ENCODE data around the gene DDI1.

DDI1 gene

DNA sequence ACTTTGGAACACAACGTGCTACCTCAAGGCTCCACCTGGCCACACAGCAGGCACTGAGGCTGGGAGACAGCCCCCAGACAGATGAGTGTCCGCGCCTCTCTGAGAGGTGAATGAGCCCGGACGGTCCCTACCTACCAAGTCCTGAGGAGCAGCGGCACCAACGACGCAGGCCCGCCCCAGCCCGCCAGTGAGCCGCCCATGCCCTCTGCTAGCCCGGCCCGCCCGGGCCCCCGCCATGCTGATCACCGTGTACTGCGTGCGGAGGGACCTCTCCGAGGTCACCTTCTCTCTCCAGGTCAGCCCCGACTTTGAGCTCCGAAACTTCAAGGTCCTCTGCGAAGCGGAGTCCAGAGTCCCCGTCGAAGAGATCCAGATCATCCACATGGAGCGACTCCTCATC lies at the start of gene DDI1:
Gene DDI1 (plus strand): TSS at position 53 of the 400 bp plus-strand sequence. CDS start 183 bp downstream, at position 236.
- Mint-ChIP-seq H3K27me3 (no peaks in the 10 kb centered on the region), H3K27ac (ENCODE audit: low read depth) (no peak within 1 kb of the TSS), H3K4me1 (no peaks in the 10 kb centered on the region), H3K9me3 (no peaks in the 10 kb centered on the region), H3K4me3 (no peak within 1 kb of the TSS), H3K36me3 (ENCODE audit: insufficient read depth) (no peaks in the 10 kb centered on the region)
- ATAC-seq (replicated peaks; ENCODE audit: extremely low read depth, poor library complexity, severe bottlenecking) (no peak), DNase-seq (ENCODE audit: low spot score in 2 of 2) (no peak)

DNA sequence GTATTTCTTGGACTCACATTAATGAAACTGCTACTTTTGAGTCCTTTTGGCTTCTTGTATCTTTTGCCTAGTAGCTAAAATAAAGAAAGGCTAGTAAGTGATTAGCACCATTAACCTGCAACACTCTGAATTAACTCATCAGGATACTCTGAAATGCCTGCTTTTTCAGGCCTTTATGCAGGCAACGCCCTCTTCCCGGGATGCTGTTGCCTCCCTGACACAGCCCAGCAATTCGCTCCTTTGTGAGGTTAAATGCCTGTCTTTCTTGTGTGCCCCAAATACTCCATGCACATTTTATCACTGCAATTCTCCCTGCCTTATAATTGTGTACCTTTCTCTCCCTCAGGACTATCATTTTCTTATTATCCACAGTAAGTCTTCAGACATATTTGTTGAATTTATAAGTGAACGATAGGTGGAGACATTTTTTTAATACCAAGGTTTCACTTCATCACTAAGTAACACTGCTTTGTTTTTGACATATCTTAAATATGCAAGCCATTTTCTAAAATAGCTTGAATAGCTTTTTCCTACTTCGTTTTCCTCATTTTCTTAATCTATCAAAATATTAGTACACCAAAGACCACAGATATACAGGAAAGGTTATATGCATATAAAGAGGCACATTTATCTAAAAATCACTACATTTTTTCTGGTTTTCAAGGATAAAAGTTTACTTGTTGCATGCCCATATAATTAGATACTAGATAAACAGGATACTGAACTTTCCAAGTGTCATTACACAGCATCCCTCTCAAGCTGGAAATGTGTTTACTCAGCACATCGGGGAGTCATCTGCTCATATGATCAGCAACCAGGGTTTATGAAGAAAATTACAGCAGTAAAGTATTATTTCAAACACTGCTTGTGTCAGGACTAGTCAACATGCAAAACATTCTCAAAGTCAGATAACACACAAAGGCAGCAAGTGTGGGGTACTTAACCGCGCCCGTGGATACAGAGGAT lies 48.5 kb upstream of the DDI1 start:
- Mint-ChIP-seq H3K9me3 (no peaks in the 10 kb centered on the region), H3K27me3 (no peaks in the 10 kb centered on the region), H3K36me3 (ENCODE audit: insufficient read depth) (peaks cover 4% of the 10 kb centered on the region), H3K4me1 (no peaks in the 10 kb centered on the region), H3K4me3 (no peak overlapping the region), H3K27ac (ENCODE audit: low read depth) (no peak overlapping the region)
- DNase-seq (ENCODE audit: low spot score in 2 of 2) (no peak), ATAC-seq (replicated peaks; ENCODE audit: extremely low read depth, poor library complexity, severe bottlenecking) (no peak)

DNA sequence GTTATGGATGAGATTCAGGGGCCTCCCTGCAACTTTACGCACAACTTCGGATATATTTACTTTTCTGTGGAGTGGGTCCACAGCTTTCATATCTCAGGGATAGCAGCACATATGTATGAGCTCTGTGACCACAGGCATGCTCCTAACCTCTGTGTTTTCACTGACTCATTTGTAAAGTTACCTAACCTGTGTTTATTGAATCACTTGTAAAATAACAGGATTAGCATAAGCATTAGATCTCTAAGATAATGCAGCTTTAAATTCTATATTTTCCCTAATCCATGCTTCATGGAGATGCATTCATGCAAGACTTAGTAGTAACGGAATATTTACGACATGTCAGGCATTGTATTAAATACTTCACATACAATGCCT lies 47.9 kb upstream of the DDI1 start:
- no peaks in the 10 kb centered on the region for H3K4me1 Mint-ChIP-seq
- no peak overlapping the region for H3K4me3 Mint-ChIP-seq
- no peak for ATAC-seq (replicated peaks; ENCODE audit: extremely low read depth, poor library complexity, severe bottlenecking)
- H3K36me3 Mint-ChIP-seq (ENCODE audit: insufficient read depth): peaks cover 4% of the 10 kb centered on the region
- no peaks in the 10 kb centered on the region for H3K9me3 Mint-ChIP-seq
- H3K27me3 Mint-ChIP-seq: no peaks in the 10 kb centered on the region
- DNase-seq (ENCODE audit: low spot score in 2 of 2): no peak
- H3K27ac Mint-ChIP-seq (ENCODE audit: low read depth): no peak overlapping the region

DNA sequence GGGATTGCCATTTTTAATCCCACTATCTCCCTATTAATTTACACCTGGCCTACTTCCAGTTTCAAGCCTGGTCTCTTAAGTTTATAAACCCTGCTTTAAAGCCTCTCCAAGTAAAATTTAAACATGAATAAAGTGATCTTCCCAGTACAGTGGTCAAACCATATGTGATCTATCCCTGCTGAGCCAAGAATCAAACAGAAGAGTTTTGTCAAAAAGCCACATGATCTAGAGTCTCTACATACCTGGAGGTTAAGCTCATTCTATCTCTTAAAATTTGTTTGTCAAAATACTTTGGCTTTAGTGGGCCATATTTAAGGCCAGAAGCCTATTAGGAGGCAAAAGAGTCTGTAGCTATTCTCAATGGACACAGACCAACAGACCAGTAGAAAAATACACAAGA lies 42.9 kb upstream of the DDI1 start:
- Mint-ChIP-seq H3K4me3 (no peak overlapping the region), H3K4me1 (no peaks in the 10 kb centered on the region), H3K27ac (ENCODE audit: low read depth) (no peak overlapping the region), H3K9me3 (no peaks in the 10 kb centered on the region), H3K36me3 (ENCODE audit: insufficient read depth) (peaks cover 1% of the 10 kb centered on the region), H3K27me3 (no peaks in the 10 kb centered on the region)
- no peak for DNase-seq (ENCODE audit: low spot score in 2 of 2)
- ATAC-seq (replicated peaks; ENCODE audit: extremely low read depth, poor library complexity, severe bottlenecking): no peak

DNA sequence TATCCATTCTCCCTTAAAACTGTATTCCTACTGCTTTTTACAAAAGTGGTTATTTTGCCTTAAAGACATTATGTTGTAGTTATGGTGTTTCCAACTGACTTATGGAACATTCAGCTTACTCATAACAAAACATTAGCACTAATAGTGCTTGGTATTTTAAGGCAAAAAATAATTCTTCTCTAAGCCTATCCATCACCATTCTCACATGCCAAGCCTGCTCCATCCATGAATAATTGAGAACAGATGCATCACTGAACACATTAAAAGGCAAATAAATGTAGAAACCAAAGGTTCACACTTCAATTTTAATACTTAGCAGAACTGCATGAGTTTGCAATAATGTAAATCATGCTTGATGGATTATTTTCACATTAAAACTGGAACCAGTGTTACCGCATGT lies 42.3 kb upstream of the DDI1 start:
- H3K9me3 Mint-ChIP-seq: no peaks in the 10 kb centered on the region
- no peaks in the 10 kb centered on the region for H3K4me1 Mint-ChIP-seq
- no peak overlapping the region for H3K4me3 Mint-ChIP-seq
- ATAC-seq (replicated peaks; ENCODE audit: extremely low read depth, poor library complexity, severe bottlenecking) (no peak), DNase-seq (ENCODE audit: low spot score in 2 of 2) (no peak)
- no peak overlapping the region for H3K27ac Mint-ChIP-seq (ENCODE audit: low read depth)
- peaks cover 2% of the 10 kb centered on the region for H3K36me3 Mint-ChIP-seq (ENCODE audit: insufficient read depth)
- no peaks in the 10 kb centered on the region for H3K27me3 Mint-ChIP-seq

DNA sequence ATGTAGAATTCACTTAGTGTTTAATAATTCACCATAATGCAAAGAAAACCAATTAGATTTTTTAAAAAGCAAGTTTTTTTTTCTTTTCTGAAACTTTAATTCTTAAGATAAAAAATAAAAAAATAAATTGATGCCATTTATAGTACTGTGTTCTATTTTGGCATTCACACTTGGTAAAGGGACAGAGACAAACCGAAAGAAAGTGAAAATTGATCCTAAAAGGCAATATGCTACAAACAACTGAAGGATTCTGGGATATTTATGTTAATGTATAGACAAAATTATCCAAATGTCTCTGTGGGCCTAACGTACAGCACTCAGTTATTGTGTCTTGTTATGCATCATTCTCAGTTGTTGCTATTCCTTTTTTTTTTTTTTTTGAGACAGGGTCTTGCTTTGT lies 41.9 kb upstream of the DDI1 start:
- Mint-ChIP-seq H3K27me3 (no peaks in the 10 kb centered on the region), H3K9me3 (no peaks in the 10 kb centered on the region), H3K36me3 (ENCODE audit: insufficient read depth) (peaks cover 3% of the 10 kb centered on the region), H3K4me3 (no peak overlapping the region), H3K4me1 (no peaks in the 10 kb centered on the region), H3K27ac (ENCODE audit: low read depth) (no peak overlapping the region)
- ATAC-seq (replicated peaks; ENCODE audit: extremely low read depth, poor library complexity, severe bottlenecking): no peak
- DNase-seq (ENCODE audit: low spot score in 2 of 2): no peak

DNA sequence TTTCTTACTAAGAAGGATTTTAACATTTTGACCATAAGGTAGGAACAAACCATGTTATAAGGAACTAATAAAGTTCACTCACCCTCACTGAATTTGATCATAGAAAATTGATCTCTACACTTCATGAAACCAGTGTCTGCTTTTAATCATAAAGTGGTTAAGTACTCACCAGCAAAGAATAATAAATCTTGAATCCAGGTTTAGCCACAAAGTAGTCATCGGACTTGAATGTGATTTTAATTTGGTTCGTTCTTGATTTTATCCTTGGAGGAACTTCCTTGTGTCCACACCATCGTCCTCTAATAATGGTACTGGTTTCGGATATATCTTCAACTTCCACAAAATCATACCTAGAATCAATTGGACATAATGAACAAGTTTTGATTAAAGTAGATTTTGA lies 40.5 kb upstream of the DDI1 start:
- DNase-seq (ENCODE audit: low spot score in 2 of 2): no peak
- Mint-ChIP-seq H3K27ac (ENCODE audit: low read depth) (no peak overlapping the region), H3K4me1 (no peaks in the 10 kb centered on the region), H3K4me3 (no peak overlapping the region), H3K27me3 (no peaks in the 10 kb centered on the region), H3K9me3 (no peaks in the 10 kb centered on the region), H3K36me3 (ENCODE audit: insufficient read depth) (peaks cover 2% of the 10 kb centered on the region)
- no peak for ATAC-seq (replicated peaks; ENCODE audit: extremely low read depth, poor library complexity, severe bottlenecking)

DNA sequence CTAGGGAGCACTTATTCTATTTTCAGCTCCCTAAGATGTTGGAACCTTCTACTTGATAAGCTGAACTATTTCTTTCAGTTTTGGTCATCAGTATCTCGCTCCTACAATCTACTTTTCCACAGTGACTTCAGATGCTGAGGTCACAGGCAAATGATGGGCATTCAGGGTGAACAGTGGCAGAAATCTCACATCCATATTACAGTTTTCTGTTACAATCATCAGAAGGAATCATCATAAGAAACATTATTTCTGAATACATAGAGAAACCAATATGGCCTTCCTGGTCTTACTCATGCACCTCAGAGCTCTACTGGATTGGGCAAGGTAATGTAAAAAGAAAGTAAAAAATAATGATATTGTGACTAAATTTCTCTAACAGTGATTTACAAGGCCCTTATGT lies 39.4 kb upstream of the DDI1 start:
- DNase-seq (ENCODE audit: low spot score in 2 of 2) (no peak), ATAC-seq (replicated peaks; ENCODE audit: extremely low read depth, poor library complexity, severe bottlenecking) (no peak)
- Mint-ChIP-seq H3K4me3 (no peak overlapping the region), H3K27ac (ENCODE audit: low read depth) (no peak overlapping the region), H3K36me3 (ENCODE audit: insufficient read depth) (peaks cover 2% of the 10 kb centered on the region), H3K27me3 (no peaks in the 10 kb centered on the region), H3K9me3 (no peaks in the 10 kb centered on the region), H3K4me1 (no peaks in the 10 kb centered on the region)

DNA sequence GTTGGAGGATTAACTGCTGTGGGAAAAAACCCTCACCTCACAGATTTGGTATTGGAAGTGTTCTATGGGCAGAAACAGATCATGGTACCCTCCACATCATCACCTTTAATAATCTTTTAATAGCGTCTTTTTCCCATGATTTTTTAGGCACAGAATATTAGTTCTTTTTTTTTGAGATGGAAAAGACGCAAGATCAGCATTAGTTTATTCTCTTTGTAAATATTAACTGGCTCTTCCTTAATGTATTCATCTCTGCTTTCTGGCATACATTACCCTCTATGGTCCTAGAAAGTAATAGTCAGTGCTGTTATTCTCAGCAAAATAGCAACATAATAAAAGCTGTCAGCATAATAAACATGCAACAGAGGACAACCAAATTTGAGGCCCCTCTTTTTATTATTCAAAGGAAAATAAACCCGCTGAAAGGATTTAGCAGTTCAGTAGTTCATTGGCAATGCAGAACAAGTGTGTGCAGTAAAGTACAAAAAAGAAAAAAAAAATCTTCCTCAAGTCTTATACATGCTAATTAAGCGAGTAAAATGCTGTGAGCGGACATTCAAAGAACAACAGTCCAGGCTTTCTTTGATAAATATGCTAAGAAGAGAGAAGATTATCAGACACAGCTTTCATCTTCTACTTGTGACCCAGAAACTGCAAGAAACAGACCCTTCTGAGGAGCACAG lies 37.5 kb upstream of the DDI1 start:
- peaks cover 2% of the 10 kb centered on the region for H3K36me3 Mint-ChIP-seq (ENCODE audit: insufficient read depth)
- DNase-seq (ENCODE audit: low spot score in 2 of 2) (no peak), ATAC-seq (replicated peaks; ENCODE audit: extremely low read depth, poor library complexity, severe bottlenecking) (no peak)
- H3K4me1 Mint-ChIP-seq: peaks cover 5% of the 10 kb centered on the region
- H3K27me3 Mint-ChIP-seq: no peaks in the 10 kb centered on the region
- no peak overlapping the region for H3K4me3 Mint-ChIP-seq
- H3K9me3 Mint-ChIP-seq: no peaks in the 10 kb centered on the region
- no peak overlapping the region for H3K27ac Mint-ChIP-seq (ENCODE audit: low read depth)

DNA sequence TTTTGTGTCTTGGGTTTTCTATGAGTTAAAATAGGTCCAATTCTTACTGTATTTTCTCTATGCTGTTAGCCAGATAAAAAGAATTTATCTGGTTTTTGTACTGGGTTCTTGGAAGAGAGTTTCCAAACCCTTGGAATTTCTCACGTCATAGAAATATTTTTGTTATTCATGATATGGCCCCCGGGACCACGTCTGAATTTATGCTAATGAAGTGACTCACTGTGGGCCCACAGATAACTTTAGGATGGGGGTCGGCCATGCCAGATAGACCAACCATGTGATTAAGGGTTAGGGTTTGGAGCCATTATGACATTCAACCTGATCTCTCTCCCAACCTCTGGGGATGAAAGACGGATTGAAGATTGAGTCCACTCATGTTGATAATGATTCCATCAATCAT lies 35.6 kb upstream of the DDI1 start:
- H3K4me1 Mint-ChIP-seq: peaks cover 5% of the 10 kb centered on the region
- DNase-seq (ENCODE audit: low spot score in 2 of 2) (no peak), ATAC-seq (replicated peaks; ENCODE audit: extremely low read depth, poor library complexity, severe bottlenecking) (no peak)
- no peak overlapping the region for H3K4me3 Mint-ChIP-seq
- H3K27ac Mint-ChIP-seq (ENCODE audit: low read depth): no peak overlapping the region
- H3K36me3 Mint-ChIP-seq (ENCODE audit: insufficient read depth): peaks cover 2% of the 10 kb centered on the region
- no peaks in the 10 kb centered on the region for H3K27me3 Mint-ChIP-seq
- H3K9me3 Mint-ChIP-seq: no peaks in the 10 kb centered on the region

DNA sequence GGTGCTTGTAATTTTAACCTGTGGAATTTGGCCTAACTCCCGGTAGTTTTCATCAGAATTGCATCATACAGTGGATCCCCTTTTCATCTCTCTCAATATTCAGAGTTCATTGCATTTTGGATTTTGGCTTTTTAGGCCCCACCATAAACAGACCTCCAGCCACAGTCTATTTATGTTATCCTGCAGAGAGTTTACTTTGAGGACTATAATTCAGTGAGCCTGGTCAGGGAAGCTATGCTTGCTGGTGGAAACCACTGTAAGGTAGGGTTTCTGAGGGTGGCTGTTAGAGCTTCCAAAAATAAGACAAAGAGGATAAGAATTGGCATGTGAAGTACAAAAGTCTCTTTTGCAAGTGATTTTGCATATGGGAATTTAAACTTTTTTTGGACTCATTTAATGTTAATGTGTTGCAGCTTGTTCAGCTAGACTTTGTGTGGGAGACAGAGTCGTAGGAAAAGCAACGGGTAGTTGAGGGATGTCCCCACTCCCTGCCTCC lies 34.8 kb upstream of the DDI1 start:
- no peak overlapping the region for H3K27ac Mint-ChIP-seq (ENCODE audit: low read depth)
- H3K27me3 Mint-ChIP-seq: no peaks in the 10 kb centered on the region
- no peaks in the 10 kb centered on the region for H3K9me3 Mint-ChIP-seq
- no peak for ATAC-seq (replicated peaks; ENCODE audit: extremely low read depth, poor library complexity, severe bottlenecking)
- peaks cover 2% of the 10 kb centered on the region for H3K36me3 Mint-ChIP-seq (ENCODE audit: insufficient read depth)
- no peak overlapping the region for H3K4me3 Mint-ChIP-seq
- H3K4me1 Mint-ChIP-seq: peaks cover 5% of the 10 kb centered on the region
- DNase-seq (ENCODE audit: low spot score in 2 of 2): no peak

DNA sequence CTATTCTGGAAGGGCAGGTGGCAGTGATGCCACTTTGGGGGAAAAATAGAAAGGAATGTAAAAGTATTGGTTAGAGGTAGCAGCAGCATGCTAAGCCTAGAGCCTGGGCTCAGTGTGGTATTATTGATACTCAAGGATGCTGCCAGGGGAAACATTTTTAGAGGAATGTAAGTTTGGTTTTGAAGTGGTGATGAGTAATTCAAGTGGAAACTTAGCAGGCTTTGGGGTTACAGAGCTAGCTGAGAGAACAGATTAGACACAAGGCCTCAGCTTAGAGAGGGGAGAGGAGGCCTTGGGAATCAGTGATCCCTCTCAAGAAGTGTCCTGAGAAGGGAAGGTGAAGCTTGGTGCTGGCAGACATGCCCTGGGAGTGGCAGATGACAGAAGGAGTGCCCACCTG lies 32.9 kb upstream of the DDI1 start:
- no peak overlapping the region for H3K4me3 Mint-ChIP-seq
- no peaks in the 10 kb centered on the region for H3K27me3 Mint-ChIP-seq
- no peaks in the 10 kb centered on the region for H3K9me3 Mint-ChIP-seq
- H3K4me1 Mint-ChIP-seq: peaks cover 5% of the 10 kb centered on the region
- ATAC-seq (replicated peaks; ENCODE audit: extremely low read depth, poor library complexity, severe bottlenecking): no peak
- H3K36me3 Mint-ChIP-seq (ENCODE audit: insufficient read depth): peaks cover 2% of the 10 kb centered on the region
- no peak overlapping the region for H3K27ac Mint-ChIP-seq (ENCODE audit: low read depth)
- DNase-seq (ENCODE audit: low spot score in 2 of 2): no peak

All from central memory CD8-positive, alpha-beta T cell (primary cell).